GM12874 (cell line): ENCODE data around the gene ATRIP.

Experiments used
- TF ChIP-seq, protein P1 (sequence below): IDR thresholded peaks from 2 replicates; pipeline ENCODE4 v1.5.1; 2011; ENCODE audit warnings: low read depth, mild to moderate bottlenecking, control low read depth, low read length, moderate library complexity; ENCODE audit not compliant: insufficient read depth

Gene ATRIP

GRCh38 chr3:48507256-48508061, 60.9 kb downstream of the ATRIP start:
- TF ChIP-seq, protein P1, sequence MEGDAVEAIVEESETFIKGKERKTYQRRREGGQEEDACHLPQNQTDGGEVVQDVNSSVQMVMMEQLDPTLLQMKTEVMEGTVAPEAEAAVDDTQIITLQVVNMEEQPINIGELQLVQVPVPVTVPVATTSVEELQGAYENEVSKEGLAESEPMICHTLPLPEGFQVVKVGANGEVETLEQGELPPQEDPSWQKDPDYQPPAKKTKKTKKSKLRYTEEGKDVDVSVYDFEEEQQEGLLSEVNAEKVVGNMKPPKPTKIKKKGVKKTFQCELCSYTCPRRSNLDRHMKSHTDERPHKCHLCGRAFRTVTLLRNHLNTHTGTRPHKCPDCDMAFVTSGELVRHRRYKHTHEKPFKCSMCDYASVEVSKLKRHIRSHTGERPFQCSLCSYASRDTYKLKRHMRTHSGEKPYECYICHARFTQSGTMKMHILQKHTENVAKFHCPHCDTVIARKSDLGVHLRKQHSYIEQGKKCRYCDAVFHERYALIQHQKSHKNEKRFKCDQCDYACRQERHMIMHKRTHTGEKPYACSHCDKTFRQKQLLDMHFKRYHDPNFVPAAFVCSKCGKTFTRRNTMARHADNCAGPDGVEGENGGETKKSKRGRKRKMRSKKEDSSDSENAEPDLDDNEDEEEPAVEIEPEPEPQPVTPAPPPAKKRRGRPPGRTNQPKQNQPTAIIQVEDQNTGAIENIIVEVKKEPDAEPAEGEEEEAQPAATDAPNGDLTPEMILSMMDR = peak; percentile 79

GRCh38 chr3:48511551-48511950, 65.0 kb downstream of the ATRIP start:
- TF ChIP-seq, protein P1 = no peak

- TF ChIP-seq, protein P1 = no peak
Measured at GRCh38 chr3:48514431-48515227, 68.1 kb downstream of the ATRIP start.
